PC-9 (cell line): ENCODE results near the gene LRRC32. TPM values are rescaled to one million over a fixed set of nuclear protein-coding genes. Genes with fewer than 3 reads are reported as not detected.

Source experiments
- BruUV-seq: library from RNA; stranded (reverse); fragments of 400-500 nt; replicated peaks from 2 replicates; lab custom pipeline; 2021; lab: Mats Ljungman, UMichigan
- CTCF ChIA-PET: fragments of 300-600 bp; sonication (Branson Sonifier 250); formaldehyde crosslinking; loops from one replicate; lab custom pipeline; 2022; ENCODE audit warnings: antibody characterized with exemption; lab: Charles Lee
- POLR2A ChIA-PET: fragments of 300-600 bp; sonication (Branson Sonifier 250); formaldehyde crosslinking; loops from one replicate; lab custom pipeline; 2022; ENCODE audit warnings: antibody characterized with exemption; ENCODE audit not compliant: unreplicated experiment; lab: Charles Lee
- DNase-seq, 2 experiments: peaks; one replicate each; pipeline versions ENCODE4 v3.0.0 to v3.0.0-alpha.2; 2015 to 2022; ENCODE audit warnings: mixed read lengths in 1 of 2
- H2AFZ ChIP-seq: fragments of 200-600 bp; sonication (generic); 2 replicates; pipeline ENCODE4 v1.8.1; 2017; ENCODE audit warnings: antibody characterized with exemption
- H3F3A ChIP-seq: fragments of 200-600 bp; sonication (generic); 2 replicates; pipeline ENCODE4 v1.8.1; 2017; ENCODE audit warnings: antibody characterized with exemption, mild to moderate bottlenecking, low read depth; ENCODE audit not compliant: insufficient read depth
- H3K27ac ChIP-seq: fragments of 200-600 bp; sonication (generic); 2 replicates; pipeline ENCODE4 v1.6.1; 2016; ENCODE audit warnings: mixed run types
- H3K27me3 ChIP-seq: fragments of 200-600 bp; sonication (generic); 2 replicates; pipeline ENCODE4 v1.6.1; 2016; ENCODE audit warnings: low read depth, mixed run types; ENCODE audit not compliant: insufficient read depth
- H3K36me3 ChIP-seq: fragments of 200-600 bp; sonication (generic); 2 replicates; pipeline ENCODE4 v1.6.1; 2016; ENCODE audit warnings: low read depth, mixed run types
- H3K4me1 ChIP-seq: fragments of 200-600 bp; sonication (generic); replicated peaks from 2 replicates; pipeline ENCODE4 v1.6.1; 2016; ENCODE audit warnings: mixed run types; ENCODE audit not compliant: insufficient read depth
- H3K4me2 ChIP-seq: fragments of 200-600 bp; sonication (generic); 2 replicates; pipeline ENCODE4 v1.6.1; 2017; ENCODE audit warnings: mixed run types
- H3K4me3 ChIP-seq: fragments of 200-600 bp; sonication (generic); 2 replicates; pipeline ENCODE4 v1.6.1; 2016; ENCODE audit warnings: mixed run types
- H3K79me2 ChIP-seq: fragments of 200-600 bp; sonication (generic); 2 replicates; pipeline ENCODE4 v1.6.1; 2017; ENCODE audit warnings: low read depth, mixed run types
- H3K9me2 ChIP-seq: fragments of 200-600 bp; sonication (generic); 2 replicates; pipeline ENCODE4 v1.8.1; 2017; ENCODE audit warnings: mild to moderate bottlenecking; ENCODE audit not compliant: insufficient read depth
- H3K9me3 ChIP-seq: fragments of 200-600 bp; sonication (generic); 2 replicates; pipeline ENCODE4 v1.8.1; 2016; ENCODE audit warnings: low read depth; ENCODE audit not compliant: insufficient read depth
- H4K20me1 ChIP-seq: fragments of 200-600 bp; sonication (generic); 2 replicates; pipeline ENCODE4 v1.8.1; 2017; ENCODE audit not compliant: insufficient read depth
- CTCF ChIP-seq: fragments of 200-600 bp; sonication (generic); conservative IDR thresholded peaks from 2 replicates; pipeline ENCODE4 v1.6.1; 2017; ENCODE audit warnings: mixed run types, antibody characterized with exemption, mild to moderate bottlenecking, moderate library complexity
- EZH2 ChIP-seq: fragments of 200-600 bp; sonication (generic); IDR thresholded peaks from 2 replicates; pipeline ENCODE4 v1.8.0; 2017; ENCODE audit warnings: antibody characterized with exemption, low read depth
- intact Hi-C: fragments of 100-400 bp; cut with micrococcal nuclease; formaldehyde crosslinking; loops from one replicate; pipeline ENCODE4 v1.10.0; 2022; ENCODE audit not compliant: unreplicated experiment
- total RNA-seq: library from RNA; stranded (reverse); gene quantifications from 2 replicates; pipeline ENCODE4 v1.2.3, GENCODE V29; 2021

LRRC32 gene
- total RNA-seq, 1 experiment from 2014 or later, result not detected

DNA sequence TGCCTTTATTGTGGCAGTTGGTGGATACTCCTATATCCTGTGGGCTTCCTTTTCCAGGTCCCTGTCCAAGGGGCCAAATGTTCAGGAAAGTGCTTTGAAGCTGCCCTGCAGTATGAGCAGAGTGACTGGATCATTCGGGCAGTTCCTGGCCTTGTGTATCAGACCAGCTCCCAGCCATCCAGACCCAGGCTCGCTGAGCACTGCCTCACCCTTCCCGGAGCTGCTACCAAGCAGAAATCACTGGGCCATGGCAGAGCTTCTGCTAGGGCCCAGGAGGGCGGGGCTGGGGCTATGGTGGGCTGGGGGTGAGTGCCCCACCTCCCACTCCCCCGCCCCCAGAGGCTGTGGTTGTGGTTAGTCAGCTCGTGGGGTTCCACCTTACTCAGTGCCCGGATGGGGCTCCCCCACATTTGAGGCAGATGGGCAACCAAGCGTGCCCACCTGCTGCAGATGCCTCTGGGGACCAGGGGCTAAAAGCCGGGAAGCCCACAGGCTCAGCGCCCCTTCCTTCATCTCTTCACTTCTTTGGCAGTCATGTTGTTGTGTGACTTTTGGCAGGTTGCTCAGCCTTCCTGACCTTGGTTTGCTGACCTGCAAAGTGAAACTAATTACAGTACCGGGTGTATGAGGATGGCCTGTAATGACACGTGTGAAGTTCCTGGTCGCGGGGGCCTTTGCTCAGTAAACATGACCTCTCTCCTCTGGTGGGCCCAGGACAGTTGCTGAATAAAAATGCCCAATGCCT, 2.1 kb upstream of the LRRC32 start:
- Histone ChIP-seq H3K4me2 (no peak overlapping the region), H4K20me1 (0 out of 2 replicates have a peak, but pooled peaks cover 5% of the 10 kb centered on the region), H3K79me2 (no peaks in the 10 kb centered on the region), H3K36me3 (no peaks in the 10 kb centered on the region), H3K9me2 (no peaks in the 10 kb centered on the region), H3K9me3 (no peaks in the 10 kb centered on the region), H3K4me1 (no peaks in the 10 kb centered on the region; the same call in 1 of the 2 replicates), H3K4me3 (no peak overlapping the region), H2AFZ (no peak overlapping the region), H3K27me3 (peaks cover 48% of the 10 kb centered on the region), H3K27ac (no peak overlapping the region), H3F3A (no peaks in the 10 kb centered on the region)
- ChIA-PET CTCF (no interaction called here), POLR2A (interaction anchor here (0.6 kb wide), 1 partner anchor 274 kb away, joined by 5 read pairs; no protein-coding TSS in a partner anchor)
- intact Hi-C loops, result no loop called here
- TF ChIP-seq EZH2 (no peak), CTCF (no peak)
- DNase-seq, result no peak
- no TSS peak for BruUV-seq

GRCh38 chr11:76671626-76672309, 1.2 kb upstream of the LRRC32 start:
- DNase-seq, result no peak
- peaks cover 56% of the 10 kb centered on the region for H3K27me3 ChIP-seq
- no peaks in the 10 kb centered on the region for H3K36me3 ChIP-seq
- intact Hi-C loops, result no loop called here
- H3K9me2 ChIP-seq, result no peaks in the 10 kb centered on the region
- BruUV-seq, result no TSS peak
- H3K9me3 ChIP-seq, result no peaks in the 10 kb centered on the region
- H3K4me2 ChIP-seq, result no peak overlapping the region
- no peaks in the 10 kb centered on the region for H3K79me2 ChIP-seq
- TF ChIP-seq CTCF (no peak), EZH2 (no peak)
- POLR2A ChIA-PET, result interaction anchor here (0.6 kb wide), 1 partner anchor 273 kb away, joined by 5 read pairs; no protein-coding TSS in a partner anchor
- no peak overlapping the region for H3K27ac ChIP-seq
- H3K4me3 ChIP-seq, result no peak overlapping the region
- H3F3A ChIP-seq, result no peaks in the 10 kb centered on the region
- 0 out of 2 replicates have a peak, but pooled peaks cover 5% of the 10 kb centered on the region for H4K20me1 ChIP-seq
- no peak overlapping the region for H2AFZ ChIP-seq
- CTCF ChIA-PET, result no interaction called here
- H3K4me1 ChIP-seq, result no peaks in the 10 kb centered on the region

DNA sequence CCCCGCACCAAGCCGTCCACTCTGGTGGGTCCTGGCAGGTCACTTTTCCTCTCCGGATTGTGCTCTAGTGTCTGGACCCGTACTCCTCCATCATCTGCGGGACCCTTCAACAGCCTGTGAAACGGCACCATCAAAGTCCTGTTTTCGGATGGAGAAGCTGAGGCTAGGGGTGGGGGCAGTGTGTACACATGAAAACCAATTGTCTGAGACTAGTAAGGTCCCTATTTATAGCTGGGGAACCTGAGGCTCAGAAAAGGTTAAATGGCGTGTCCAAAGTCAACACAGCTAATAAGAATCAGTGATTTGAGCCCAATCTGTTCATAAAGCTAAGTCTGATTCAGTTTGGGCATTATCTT, 668 bp upstream of the LRRC32 start:
- H3K27ac ChIP-seq, result no peak overlapping the region
- H3K4me2 ChIP-seq, result no peak overlapping the region
- ChIA-PET CTCF (no interaction called here), POLR2A (no interaction called here)
- no peaks in the 10 kb centered on the region for H3K36me3 ChIP-seq
- H2AFZ ChIP-seq, result no peak overlapping the region
- no peaks in the 10 kb centered on the region for H3K79me2 ChIP-seq
- no peaks in the 10 kb centered on the region for H3K9me2 ChIP-seq
- no peaks in the 10 kb centered on the region for H3F3A ChIP-seq
- no peak for TF ChIP-seq EZH2
- no peak for TF ChIP-seq CTCF
- DNase-seq, result no peak
- H3K9me3 ChIP-seq, result no peaks in the 10 kb centered on the region
- intact Hi-C loops, result no loop called here
- H3K27me3 ChIP-seq, result peaks cover 57% of the 10 kb centered on the region
- 0 out of 2 replicates have a peak, but pooled peaks cover 5% of the 10 kb centered on the region for H4K20me1 ChIP-seq
- no peak overlapping the region for H3K4me3 ChIP-seq
- no TSS peak for BruUV-seq
- H3K4me1 ChIP-seq, result no peaks in the 10 kb centered on the region
